Head of caudate nucleus (tissue), 42 donors: ENCODE results near the gene TEX53.

Source experiments
- DNase-seq, 42 donors: peaks; one replicate each; pipeline versions ENCODE4 v3.0.0 to v3.0.0-alpha.2; 2020 to 2021; ENCODE audit warnings: mixed read lengths in 7 of 42
- intact Hi-C: fragments of 100-400 bp; cut with DNase I; formaldehyde crosslinking; loops from one replicate; pipeline ENCODE4 v1.15.0; 2022

The TEX53 gene

GRCh38 chr9:114613919-114614318 lies 43.7 kb downstream of the TEX53 start:
- DNase-seq, result no peak

GRCh38 chr9:114613087-114613486 lies 44.5 kb downstream of the TEX53 start:
- no peak for DNase-seq
- intact Hi-C loops, result no loop called here

More at GRCh38 chr9:114613919-114614318, 43.7 kb downstream of the TEX53 start:
- intact Hi-C loops, result no loop called here

- DNase-seq, result peak in 2 of 42 donors; percentile 21 to 29
Measured at GRCh38 chr9:114612272-114612923, 45.2 kb downstream of the TEX53 start.

GRCh38 chr9:114611516-114612271 lies 45.9 kb downstream of the TEX53 start:
- intact Hi-C loops, result no loop called here
- peak in 41 of 42 donors; percentile 25 to 77 (median 54) for DNase-seq

More at GRCh38 chr9:114612272-114612923, 45.2 kb downstream of the TEX53 start:
- intact Hi-C loops, result no loop called here

GRCh38 chr9:114608525-114608796 lies 49.1 kb downstream of the TEX53 start:
- intact Hi-C loops, result no loop called here
- DNase-seq, result no peak

- intact Hi-C loops, result no loop called here
- DNase-seq, result no peak
Measured at GRCh38 chr9:114607671-114608524, 49.7 kb downstream of the TEX53 start.

- no peak for DNase-seq
- intact Hi-C loops, result no loop called here
Measured at GRCh38 chr9:114606597-114607207, 50.9 kb downstream of the TEX53 start.
